ENCODE measurements around the gene OR2C1. TPM values are rescaled to one million over a fixed set of nuclear protein-coding genes. Genes with fewer than 3 reads are reported as not detected.

Gene OR2C1
- total RNA-seq, 2 experiments from 2014 or later: not detected

GRCh38 chr16:3400779-3401688 is 45.3 kb downstream of the OR2C1 start, which contains the start of the genes ZNF174 and ZSCAN32:
Gene ZNF174, plus strand, starts transcription at chr16:3401215. Its CDS starts 790 bp downstream, at chr16:3402005.
Gene ZSCAN32, minus strand, starts transcription at chr16:3401004. Its CDS starts 3,447 bp downstream, at chr16:3397557.
- Mint-ChIP-seq H3K4me1 (ENCODE audit: low read depth) (peaks cover 44% of the 10 kb centered on the region), H3K36me3 (ENCODE audit: low read depth) (peaks cover 60% of the 10 kb centered on the region), H3K27ac (peak within 1 kb of the TSS; percentile 82), H3K9me3 (peaks cover 31% of the 10 kb centered on the region), H3K27me3 (no peaks in the 10 kb centered on the region), H3K4me3 (peak within 1 kb of the TSS; percentile 82)
- DNase-seq (peak; percentile 99), ATAC-seq (peak; percentile 99)
- ChIA-PET CTCF (interaction anchor here (0.7 to 2.7 kb wide), 12 partner anchors 10 to 1147 kb away, joined by 3 to 8 read pairs (median 3); partner anchors contain the start of genes NAA60 and ZNF597), POLR2A (interaction anchor here (1.1 to 2.8 kb wide), 8 partner anchors 8 to 95 kb away, joined by 3 to 14 read pairs (median 3); partner anchors contain the start of genes NAA60, TIGD7, ZNF597 and ZNF75A)
- intact Hi-C loops (cut with micrococcal nuclease): no loop called here
- no peak for TF ChIP-seq CTCF (IDR thresholded peaks at IDR 0.05)

DNA sequence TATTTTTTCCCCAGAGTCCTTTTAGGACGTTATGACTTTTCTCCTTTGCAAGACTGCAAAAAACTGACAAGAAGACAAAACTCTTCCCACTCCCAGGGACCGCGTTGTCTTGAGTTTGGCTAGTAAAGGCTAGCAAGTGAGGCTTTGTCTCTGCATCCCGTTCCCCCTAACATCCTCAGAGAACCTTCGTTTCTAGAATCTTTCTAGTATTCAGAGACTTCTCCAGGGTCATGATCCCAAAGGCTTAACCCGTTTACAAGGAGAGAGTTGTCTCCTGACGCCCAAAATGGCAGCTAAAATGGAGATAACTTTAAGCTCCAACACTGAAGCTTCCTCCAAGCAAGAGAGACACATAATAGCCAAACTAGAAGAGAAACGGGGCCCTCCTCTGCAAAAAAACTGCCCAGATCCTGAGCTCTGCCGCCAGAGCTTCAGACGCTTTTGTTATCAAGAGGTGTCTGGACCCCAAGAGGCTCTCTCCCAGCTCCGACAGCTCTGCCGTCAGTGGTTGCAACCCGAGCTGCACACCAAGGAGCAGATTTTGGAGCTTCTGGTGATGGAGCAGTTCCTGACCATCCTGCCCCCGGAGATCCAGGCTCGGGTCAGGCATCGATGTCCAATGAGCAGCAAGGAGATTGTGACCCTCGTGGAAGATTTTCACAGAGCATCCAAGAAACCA is 46.2 kb downstream of the OR2C1 start:
- no peak for ATAC-seq
- peak overlapping the region; percentile 82 for H3K27ac Mint-ChIP-seq
- POLR2A ChIA-PET: interaction anchor here (0.9 to 2.8 kb wide), 9 partner anchors 8 to 242 kb away, joined by 3 to 14 read pairs (median 3); partner anchors contain the start of genes NAA60, TIGD7, ZNF597 and ZNF75A
- H3K9me3 Mint-ChIP-seq: peaks cover 31% of the 10 kb centered on the region
- TF ChIP-seq CTCF (IDR thresholded peaks at IDR 0.05): no peak
- H3K4me3 Mint-ChIP-seq: peak overlapping the region; percentile 82
- H3K4me1 Mint-ChIP-seq (ENCODE audit: low read depth): peaks cover 36% of the 10 kb centered on the region
- no peaks in the 10 kb centered on the region for H3K27me3 Mint-ChIP-seq
- intact Hi-C loops (cut with micrococcal nuclease): no loop called here
- CTCF ChIA-PET: interaction anchor here (0.7 to 2.7 kb wide), 10 partner anchors 11 to 1146 kb away, joined by 3 to 8 read pairs (median 3); partner anchors contain the start of genes NAA60 and ZNF597
- peak; percentile 4 for DNase-seq
- H3K36me3 Mint-ChIP-seq (ENCODE audit: low read depth): peaks cover 60% of the 10 kb centered on the region

Other genes with a start within 250 kb of the OR2C1 start
- gene ZNF205, start 243.3 kb upstream of the OR2C1 start, total RNA-seq: not detected
- 1 to 10 TPM; 6.1 to 7.5 TPM for gene ZNF213, start 220.9 kb upstream of the OR2C1 start, total RNA-seq
- gene OR1F1, start 167.7 kb upstream of the OR2C1 start, total RNA-seq: not detected
- gene ZNF200, start 120.7 kb upstream of the OR2C1 start, total RNA-seq: 1 to 10 TPM; 8.7 to 9.6 TPM
- gene MEFV, start 99.3 kb upstream of the OR2C1 start, total RNA-seq: not detected
- gene ZNF263, start 72.4 kb upstream of the OR2C1 start, total RNA-seq: 10 to 100 TPM; 19.5 to 22.0 TPM
- gene TIGD7, start 50.5 kb upstream of the OR2C1 start, total RNA-seq: 1 to 10 TPM; 4.0 to 4.7 TPM
- 10 to 100 TPM; 21.2 to 21.7 TPM for gene ZNF75A, start 50.4 kb upstream of the OR2C1 start, total RNA-seq
- 10 to 100 TPM; 13.2 to 15.6 TPM for gene ZSCAN32, start 45.1 kb downstream of the OR2C1 start, total RNA-seq
- 1 to 10 TPM; 6.7 to 6.9 TPM for gene ZNF174, start 45.3 kb downstream of the OR2C1 start, total RNA-seq
- 1 to 10 TPM; 1.6 to 1.8 TPM for gene ZNF597, start 87.6 kb downstream of the OR2C1 start, total RNA-seq
- gene NAA60, start 87.8 kb downstream of the OR2C1 start, total RNA-seq: 10 to 100 TPM; 24.6 TPM
- gene C16orf90, start 139.6 kb downstream of the OR2C1 start, total RNA-seq: not detected
- 10 to 100 TPM; 10.5 to 11.8 TPM for gene CLUAP1, start 145.1 kb downstream of the OR2C1 start, total RNA-seq
- 10 to 100 TPM; 17.9 to 19.8 TPM for gene NLRC3, start 221.5 kb downstream of the OR2C1 start, total RNA-seq